ENCODE results near the gene NELFB. TPM values are rescaled to one million over a fixed set of nuclear protein-coding genes. Genes with fewer than 3 reads are reported as not detected.
A peak's percentile ranks its signal among the peaks of the same experiment; 100 is the strongest.

Gene NELFB
- total RNA-seq, 1 experiment from 2014 or later: 95.0 TPM

DNA sequence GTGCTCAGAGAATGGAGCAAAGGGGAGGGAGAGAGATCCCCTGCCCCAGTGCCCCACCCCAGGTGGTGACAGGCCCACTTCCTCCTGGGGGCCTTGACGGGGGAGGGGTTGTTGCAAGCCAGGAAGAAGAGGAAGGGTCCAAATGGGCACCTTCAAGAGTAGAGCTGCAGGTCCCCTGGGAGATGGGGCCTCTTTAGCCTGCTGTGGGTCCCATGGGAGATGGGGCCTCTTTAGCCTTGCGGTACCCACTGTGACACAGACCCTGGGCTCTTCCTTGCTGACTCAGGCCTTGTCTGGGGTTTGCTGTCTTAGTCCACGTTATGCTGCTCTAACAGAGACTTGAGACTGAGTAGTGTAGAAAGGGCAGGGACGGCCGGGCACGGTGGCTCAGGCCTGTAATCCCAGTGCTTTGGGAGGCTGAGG is 12.8 kb downstream of the NELFB start (continued):
- TF ChIP-seq ZNF512 (CRISPR knock-in tag; IDR thresholded peaks at IDR 0.05; ENCODE audit: borderline replicate concordance): no peak
- TF ChIP-seq ATF1 (CRISPR knock-in tag; IDR thresholded peaks at IDR 0.05): no peak
- TF ChIP-seq IRF2 (CRISPR knock-in tag; IDR thresholded peaks at IDR 0.05; ENCODE audit: borderline replicate concordance, low read depth): no peak
- TF ChIP-seq SMAD4 (CRISPR knock-in tag; IDR thresholded peaks at IDR 0.05): no peak
- no peak for TF ChIP-seq SP1 (CRISPR knock-in tag; conservative IDR thresholded peaks at IDR 0.05)
- TF ChIP-seq PRDM15 (CRISPR knock-in tag; IDR thresholded peaks at IDR 0.05): no peak

- no peaks in the 10 kb centered on the region for H3K9me3 Mint-ChIP-seq
- ATAC-seq: no peak
- ChIA-PET POLR2A (no interaction called here), CTCF (no interaction called here)
- H3K27me3 Mint-ChIP-seq (ENCODE audit: low read depth): no peaks in the 10 kb centered on the region
- DNase-seq (ENCODE audit: low spot score): no peak
- peak overlapping the region; percentile 17; the same call in 1 of the 2 replicates for H3K27ac Mint-ChIP-seq
- H3K4me1 Mint-ChIP-seq: peaks cover 4% of the 10 kb centered on the region
- peaks cover 20% of the 10 kb centered on the region for H3K36me3 Mint-ChIP-seq
- H3K4me3 Mint-ChIP-seq: no peak overlapping the region
- TF ChIP-seq SMAD4 (CRISPR knock-in tag; IDR thresholded peaks at IDR 0.05): no peak
- TF ChIP-seq ELF4 (CRISPR knock-in tag; IDR thresholded peaks at IDR 0.05; ENCODE audit: low read depth): no peak
- no peak for TF ChIP-seq ZNF232 (CRISPR knock-in tag; IDR thresholded peaks at IDR 0.05)
- TF ChIP-seq, protein P1, sequence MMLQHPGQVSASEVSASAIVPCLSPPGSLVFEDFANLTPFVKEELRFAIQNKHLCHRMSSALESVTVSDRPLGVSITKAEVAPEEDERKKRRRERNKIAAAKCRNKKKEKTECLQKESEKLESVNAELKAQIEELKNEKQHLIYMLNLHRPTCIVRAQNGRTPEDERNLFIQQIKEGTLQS (CRISPR knock-in tag; conservative IDR thresholded peaks at IDR 0.05): no peak
- TF ChIP-seq, protein P2, sequence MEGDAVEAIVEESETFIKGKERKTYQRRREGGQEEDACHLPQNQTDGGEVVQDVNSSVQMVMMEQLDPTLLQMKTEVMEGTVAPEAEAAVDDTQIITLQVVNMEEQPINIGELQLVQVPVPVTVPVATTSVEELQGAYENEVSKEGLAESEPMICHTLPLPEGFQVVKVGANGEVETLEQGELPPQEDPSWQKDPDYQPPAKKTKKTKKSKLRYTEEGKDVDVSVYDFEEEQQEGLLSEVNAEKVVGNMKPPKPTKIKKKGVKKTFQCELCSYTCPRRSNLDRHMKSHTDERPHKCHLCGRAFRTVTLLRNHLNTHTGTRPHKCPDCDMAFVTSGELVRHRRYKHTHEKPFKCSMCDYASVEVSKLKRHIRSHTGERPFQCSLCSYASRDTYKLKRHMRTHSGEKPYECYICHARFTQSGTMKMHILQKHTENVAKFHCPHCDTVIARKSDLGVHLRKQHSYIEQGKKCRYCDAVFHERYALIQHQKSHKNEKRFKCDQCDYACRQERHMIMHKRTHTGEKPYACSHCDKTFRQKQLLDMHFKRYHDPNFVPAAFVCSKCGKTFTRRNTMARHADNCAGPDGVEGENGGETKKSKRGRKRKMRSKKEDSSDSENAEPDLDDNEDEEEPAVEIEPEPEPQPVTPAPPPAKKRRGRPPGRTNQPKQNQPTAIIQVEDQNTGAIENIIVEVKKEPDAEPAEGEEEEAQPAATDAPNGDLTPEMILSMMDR (IDR thresholded peaks at IDR 0.05): no peak
- no peak for TF ChIP-seq ZNF121 (CRISPR knock-in tag; IDR thresholded peaks at IDR 0.05)
- TF ChIP-seq NR2C2 (CRISPR knock-in tag; IDR thresholded peaks at IDR 0.05): no peak
- no peak for TF ChIP-seq CREM (CRISPR knock-in tag; IDR thresholded peaks at IDR 0.05)
- no peak for TF ChIP-seq PREB (CRISPR knock-in tag; IDR thresholded peaks at IDR 0.05; ENCODE audit: borderline replicate concordance)
- TF ChIP-seq, protein P3, sequence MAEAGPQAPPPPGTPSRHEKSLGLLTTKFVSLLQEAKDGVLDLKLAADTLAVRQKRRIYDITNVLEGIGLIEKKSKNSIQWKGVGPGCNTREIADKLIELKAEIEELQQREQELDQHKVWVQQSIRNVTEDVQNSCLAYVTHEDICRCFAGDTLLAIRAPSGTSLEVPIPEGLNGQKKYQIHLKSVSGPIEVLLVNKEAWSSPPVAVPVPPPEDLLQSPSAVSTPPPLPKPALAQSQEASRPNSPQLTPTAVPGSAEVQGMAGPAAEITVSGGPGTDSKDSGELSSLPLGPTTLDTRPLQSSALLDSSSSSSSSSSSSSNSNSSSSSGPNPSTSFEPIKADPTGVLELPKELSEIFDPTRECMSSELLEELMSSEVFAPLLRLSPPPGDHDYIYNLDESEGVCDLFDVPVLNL (CRISPR knock-in tag; IDR thresholded peaks at IDR 0.05; ENCODE audit: borderline replicate concordance, low read depth): no peak
- no peak for TF ChIP-seq ATF2 (CRISPR knock-in tag; IDR thresholded peaks at IDR 0.05; ENCODE audit: borderline replicate concordance, low read depth)
These were observed 13.5 kb downstream of the NELFB start for GRCh38 chr9:137268538-137269201.

Data from WTC11 (cell line).